Measurements from ENCODE around the gene ROBO2.

Gene ROBO2

DNA sequence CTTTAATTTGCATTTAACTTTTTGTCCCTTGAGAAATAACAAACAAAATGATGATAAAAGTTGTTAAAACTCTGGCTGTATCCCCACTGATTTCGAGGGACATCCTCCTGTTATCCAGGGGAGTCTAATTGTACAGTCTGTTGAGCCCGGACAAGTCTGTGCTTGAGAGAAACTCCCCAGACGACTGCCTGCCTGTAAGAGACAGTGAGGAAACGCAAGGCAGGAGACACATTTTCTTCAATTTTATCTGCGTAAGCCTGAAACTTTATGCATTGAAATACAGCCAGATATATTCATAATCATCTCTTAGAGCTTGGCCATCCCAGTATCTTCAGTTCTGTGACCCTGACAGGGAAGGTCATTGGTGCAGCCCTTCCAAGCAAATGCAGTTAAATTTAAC, 97.7 kb downstream of the ROBO2 start:
- no peak overlapping the region for H3K27ac ChIP-seq (replicated peaks)
- DNase-seq (ENCODE audit: low read depth in 1 of 2, low spot score in 1 of 2): no peak
- no peaks in the 10 kb centered on the region for H3K27me3 ChIP-seq (ENCODE audit: insufficient read depth, poor library complexity, severe bottlenecking)
- TF ChIP-seq POLR2AphosphoS5 (IDR thresholded peaks at IDR 0.05; ENCODE audit: low read depth) (no peak), SPI1 (IDR thresholded peaks at IDR 0.05; ENCODE audit: borderline replicate concordance, low read depth) (no peak), REST (IDR thresholded peaks at IDR 0.05; ENCODE audit: insufficient replicate concordance, low read depth) (no peak), CTCF (IDR thresholded peaks at IDR 0.05; ENCODE audit: insufficient read depth, low read length) (no peak), GABPA (IDR thresholded peaks at IDR 0.05; ENCODE audit: low read depth) (no peak)
- H3K4me3 ChIP-seq (replicated peaks; ENCODE audit: insufficient read depth, low read length): no peak overlapping the region

DNA sequence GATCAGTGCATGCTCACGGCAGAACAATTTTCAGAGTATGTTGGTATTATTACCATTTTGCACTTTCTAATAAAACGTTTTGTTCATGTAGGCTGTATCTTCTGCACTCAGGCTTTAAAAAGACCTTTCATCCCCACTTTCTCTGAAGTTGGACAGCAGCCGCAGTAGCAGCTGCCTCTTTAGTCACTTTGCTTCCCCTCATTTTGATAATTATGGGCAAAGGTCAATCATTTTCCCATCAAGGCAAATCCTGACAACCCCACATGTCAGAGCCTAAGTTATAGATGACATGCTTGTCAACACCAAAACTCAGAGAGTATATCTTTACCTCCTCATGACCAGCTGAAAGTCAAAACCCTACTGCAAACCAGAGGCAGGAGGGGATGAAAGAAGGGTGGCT, 99.7 kb downstream of the ROBO2 start:
- DNase-seq (ENCODE audit: low read depth in 1 of 2, low spot score in 1 of 2): no peak
- Histone ChIP-seq H3K27me3 (ENCODE audit: insufficient read depth, poor library complexity, severe bottlenecking) (no peaks in the 10 kb centered on the region), H3K4me3 (replicated peaks; ENCODE audit: insufficient read depth, low read length) (no peak overlapping the region), H3K27ac (replicated peaks) (no peak overlapping the region)
- TF ChIP-seq POLR2AphosphoS5 (IDR thresholded peaks at IDR 0.05; ENCODE audit: low read depth): no peak
- no peak for TF ChIP-seq GABPA (IDR thresholded peaks at IDR 0.05; ENCODE audit: low read depth)
- no peak for TF ChIP-seq REST (IDR thresholded peaks at IDR 0.05; ENCODE audit: insufficient replicate concordance, low read depth)
- TF ChIP-seq CTCF (IDR thresholded peaks at IDR 0.05; ENCODE audit: insufficient read depth, low read length): no peak
- TF ChIP-seq SPI1 (IDR thresholded peaks at IDR 0.05; ENCODE audit: borderline replicate concordance, low read depth): no peak

DNA sequence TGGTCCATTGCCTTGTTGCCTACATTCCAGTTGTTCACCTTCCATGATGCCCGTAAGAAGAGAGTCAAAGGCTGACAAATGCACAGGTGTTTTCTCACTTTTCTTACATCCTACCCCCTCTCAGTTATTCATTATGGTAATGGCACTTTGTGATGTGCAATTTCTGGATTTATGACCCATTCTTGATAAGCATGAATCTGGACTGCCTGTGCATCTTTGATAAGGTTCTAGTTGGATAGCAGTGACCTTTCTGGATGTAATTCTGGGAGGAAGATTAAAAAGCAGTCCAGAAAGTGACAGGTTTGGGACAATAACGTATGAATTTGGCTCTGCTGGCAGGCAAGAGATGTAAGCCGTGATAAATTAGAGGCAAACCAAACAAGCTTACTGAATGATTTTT, 101.5 kb downstream of the ROBO2 start:
- DNase-seq (ENCODE audit: low read depth in 1 of 2, low spot score in 1 of 2): no peak
- Histone ChIP-seq H3K27me3 (ENCODE audit: insufficient read depth, poor library complexity, severe bottlenecking) (no peaks in the 10 kb centered on the region), H3K4me3 (replicated peaks; ENCODE audit: insufficient read depth, low read length) (no peak overlapping the region), H3K27ac (replicated peaks) (no peak overlapping the region)
- TF ChIP-seq POLR2AphosphoS5 (IDR thresholded peaks at IDR 0.05; ENCODE audit: low read depth): no peak
- no peak for TF ChIP-seq SPI1 (IDR thresholded peaks at IDR 0.05; ENCODE audit: borderline replicate concordance, low read depth)
- TF ChIP-seq CTCF (IDR thresholded peaks at IDR 0.05; ENCODE audit: insufficient read depth, low read length): no peak
- no peak for TF ChIP-seq REST (IDR thresholded peaks at IDR 0.05; ENCODE audit: insufficient replicate concordance, low read depth)
- TF ChIP-seq GABPA (IDR thresholded peaks at IDR 0.05; ENCODE audit: low read depth): no peak
